ENCODE results near the gene AHCY. TPM values are rescaled to one million over a fixed set of nuclear protein-coding genes. Genes with fewer than 3 reads are reported as not detected.
A peak's percentile ranks its signal among the peaks of the same experiment; 100 is the strongest.
"Not testable (repeated sequence)": the region's sequence is repeated elsewhere in the genome, so short reads cannot be mapped to it uniquely, and the experiment has no call there.

Gene AHCY
- total RNA-seq, 1 donor from 2014 or later, result 59.6 TPM

- Histone ChIP-seq H3K9me3 (no peaks in the 10 kb centered on the region), H3K27me3 (no peaks in the 10 kb centered on the region), H3K4me3 (no peak overlapping the region), H3K36me3 (no peaks in the 10 kb centered on the region), H3K4me1 (peaks cover 4% of the 10 kb centered on the region), H3K27ac (no peak overlapping the region)
- intact Hi-C loops (cut with DNase I), result no loop called here
- DNase-seq (no peak), ATAC-seq (no peak)
- no peak for TF ChIP-seq CTCF (IDR thresholded peaks at IDR 0.05)
These were observed 39.0 kb downstream of the AHCY start for GRCh38 chr20:34264141-34264540.

GRCh38 chr20:34263468-34263867 lies 39.7 kb downstream of the AHCY start:
- H3K27ac ChIP-seq; H3K27me3 ChIP-seq; H3K4me3 ChIP-seq; H3K9me3 ChIP-seq; H3K36me3 ChIP-seq; intact Hi-C loops (cut with DNase I); H3K4me1 ChIP-seq; ATAC-seq: not testable (repeated sequence)
- DNase-seq, result peak; percentile 9

GRCh38 chr20:34262488-34263288 lies 40.5 kb downstream of the AHCY start:
- ATAC-seq (peak; percentile 91), DNase-seq (peak; percentile 55)
- Histone ChIP-seq H3K4me3 (no peak overlapping the region), H3K27ac (peak overlapping the region; percentile 73), H3K4me1 (no peaks in the 10 kb centered on the region), H3K9me3 (no peaks in the 10 kb centered on the region), H3K27me3 (no peaks in the 10 kb centered on the region), H3K36me3 (no peaks in the 10 kb centered on the region)
- no peak for TF ChIP-seq CTCF (IDR thresholded peaks at IDR 0.05)
- intact Hi-C loops (cut with DNase I), result no loop called here

GRCh38 chr20:34260208-34260942 lies 42.8 kb downstream of the AHCY start:
- ATAC-seq (no peak), DNase-seq (peak; percentile 49)
- H3K27me3 ChIP-seq, result no peaks in the 10 kb centered on the region
- H3K4me3 ChIP-seq, result no peak overlapping the region
- no peaks in the 10 kb centered on the region for H3K9me3 ChIP-seq
- no peaks in the 10 kb centered on the region for H3K4me1 ChIP-seq
- no peak overlapping the region for H3K27ac ChIP-seq
- intact Hi-C loops (cut with DNase I), result no loop called here
- no peak for TF ChIP-seq CTCF (IDR thresholded peaks at IDR 0.05)
- no peaks in the 10 kb centered on the region for H3K36me3 ChIP-seq

GRCh38 chr20:34256629-34257124 lies 46.5 kb downstream of the AHCY start:
- Histone ChIP-seq H3K4me1 (no peaks in the 10 kb centered on the region), H3K27ac (no peak overlapping the region), H3K36me3 (no peaks in the 10 kb centered on the region), H3K9me3 (no peaks in the 10 kb centered on the region), H3K27me3 (no peaks in the 10 kb centered on the region), H3K4me3 (no peak overlapping the region)
- intact Hi-C loops (cut with DNase I), result no loop called here
- no peak for ATAC-seq
- no peak for TF ChIP-seq CTCF (IDR thresholded peaks at IDR 0.05)
- DNase-seq, result no peak

- ATAC-seq, result no peak
- TF ChIP-seq CTCF (IDR thresholded peaks at IDR 0.05), result no peak
- H3K9me3 ChIP-seq, result no peaks in the 10 kb centered on the region
- intact Hi-C loops (cut with DNase I), result no loop called here
- no peaks in the 10 kb centered on the region for H3K4me1 ChIP-seq
- H3K27me3 ChIP-seq, result no peaks in the 10 kb centered on the region
- no peak overlapping the region for H3K4me3 ChIP-seq
- no peak for DNase-seq
- H3K27ac ChIP-seq, result no peak overlapping the region
- no peaks in the 10 kb centered on the region for H3K36me3 ChIP-seq
These were observed 48.2 kb downstream of the AHCY start for GRCh38 chr20:34254979-34255378.

GRCh38 chr20:34252431-34253086 lies 50.6 kb downstream of the AHCY start:
- H3K27me3 ChIP-seq; DNase-seq; H3K27ac ChIP-seq; ATAC-seq; H3K4me1 ChIP-seq; H3K9me3 ChIP-seq; H3K36me3 ChIP-seq; intact Hi-C loops (cut with DNase I); H3K4me3 ChIP-seq: not testable (repeated sequence)
